HepG2 (cell line): ENCODE results near the gene SUSD6. TPM values are rescaled to one million over a fixed set of nuclear protein-coding genes. Genes with fewer than 3 reads are reported as not detected.

Experiments
- IRF2 ChIP-seq: IDR thresholded peaks from 2 replicates; pipeline ENCODE4 v1.6.1; 2018; ENCODE audit warnings: missing genetic modification reagents, missing compliant biosample characterization
- RFX1 ChIP-seq: fragments of 450-650 bp; IDR thresholded peaks from 2 replicates; pipeline ENCODE4 v1.6.1; 2017
- SMAD3 ChIP-seq: sonication (generic); formaldehyde crosslinking; IDR thresholded peaks from 2 replicates; pipeline ENCODE4 v1.4.0; 2020; ENCODE audit warnings: missing genetic modification reagents
- ZNF251 ChIP-seq: sonication (generic); formaldehyde crosslinking; IDR thresholded peaks from 2 replicates; pipeline ENCODE4 v1.9.0; 2021; ENCODE audit warnings: mild to moderate bottlenecking, missing genetic modification reagents
- ZSCAN30 ChIP-seq: sonication (generic); formaldehyde crosslinking; IDR thresholded peaks from 2 replicates; pipeline ENCODE4 v1.5.0; 2020; ENCODE audit warnings: mild to moderate bottlenecking, missing genetic modification reagents
- polyA plus RNA-seq, 8 experiments: library from polyadenylated mRNA; depleted of rRNA in 3 of 8; stranded (reverse) in 7 of 8; unstranded in 1 of 8; fragments of >200 nt; fragmentation: Illumina TruSeq in 4 of 8; extraction: Trizol in 4 of 8; gene quantifications; 2 replicates each; pipeline versions ENCODE4 v1.2.1 to v1.2.3, GENCODE V29; 2011 to 2016; ENCODE audit warnings: low read depth in 4 of 8, missing spikeins in 1 of 8, mixed read lengths in 1 of 8; ENCODE audit not compliant: insufficient read depth in 1 of 8
- total RNA-seq, 5 experiments: library from RNA; depleted of rRNA; stranded (reverse); fragments of >200 nt; fragmentation: Illumina TruSeq; extraction: Trizol; gene quantifications; 2 replicates each; pipeline ENCODE4 v1.2.3, GENCODE V29; 2016; ENCODE audit warnings: low read depth in 1 of 5
- TF ChIP-seq, protein P1 (sequence below): sonication (generic); formaldehyde crosslinking; IDR thresholded peaks from 2 replicates; pipeline ENCODE4 v1.4.0; 2020; ENCODE audit warnings: mild to moderate bottlenecking, missing genetic modification reagents
- TF ChIP-seq, protein P2 (sequence below): sonication (generic); formaldehyde crosslinking; IDR thresholded peaks from 2 replicates; pipeline ENCODE4 v1.4.0; 2020; ENCODE audit warnings: missing genetic modification reagents

The SUSD6 gene
- total and polyA plus RNA-seq, 2 of the 13 experiments (the other 11 are each of a cell fraction or from before 2014, with no cell fraction given): 7.2 to 7.4 TPM

DNA sequence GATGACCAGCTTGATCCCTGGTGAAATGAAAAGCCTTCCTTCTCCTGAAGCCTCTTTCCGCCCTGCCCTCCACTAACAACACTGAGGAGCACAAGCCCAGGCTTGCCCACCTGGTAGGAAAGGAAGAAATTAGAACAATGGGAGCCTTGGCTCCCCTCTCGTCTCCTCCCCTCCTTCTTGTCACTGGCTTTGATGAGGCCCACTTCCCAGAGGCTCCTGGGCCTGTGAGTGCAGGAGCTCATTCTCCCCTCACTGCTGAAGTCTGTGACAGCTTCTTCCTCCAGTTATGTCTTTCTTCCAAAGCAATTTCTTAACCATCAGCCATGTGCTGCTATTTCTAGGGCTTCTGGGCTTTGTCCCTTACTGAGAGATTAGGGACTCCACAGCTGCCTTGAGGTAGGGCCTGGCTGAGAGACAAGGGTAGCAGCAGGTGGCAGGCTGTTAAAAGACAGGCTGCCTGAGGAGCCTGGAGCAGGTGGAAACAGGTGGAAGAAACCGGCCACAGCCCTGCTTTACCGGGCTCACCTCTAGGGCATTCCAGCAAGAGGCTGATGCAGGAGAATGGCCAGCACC, 101.9 kb downstream of the SUSD6 start (continued):
- TF ChIP-seq ZSCAN30 (no peak), RFX1 (no peak), SMAD3 (CRISPR knock-in tag) (no peak), ZNF251 (no peak), IRF2 (CRISPR knock-in tag) (no peak)
- TF ChIP-seq, protein P1, sequence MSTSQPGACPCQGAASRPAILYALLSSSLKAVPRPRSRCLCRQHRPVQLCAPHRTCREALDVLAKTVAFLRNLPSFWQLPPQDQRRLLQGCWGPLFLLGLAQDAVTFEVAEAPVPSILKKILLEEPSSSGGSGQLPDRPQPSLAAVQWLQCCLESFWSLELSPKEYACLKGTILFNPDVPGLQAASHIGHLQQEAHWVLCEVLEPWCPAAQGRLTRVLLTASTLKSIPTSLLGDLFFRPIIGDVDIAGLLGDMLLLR (CRISPR knock-in tag): no peak
- TF ChIP-seq, protein P2, sequence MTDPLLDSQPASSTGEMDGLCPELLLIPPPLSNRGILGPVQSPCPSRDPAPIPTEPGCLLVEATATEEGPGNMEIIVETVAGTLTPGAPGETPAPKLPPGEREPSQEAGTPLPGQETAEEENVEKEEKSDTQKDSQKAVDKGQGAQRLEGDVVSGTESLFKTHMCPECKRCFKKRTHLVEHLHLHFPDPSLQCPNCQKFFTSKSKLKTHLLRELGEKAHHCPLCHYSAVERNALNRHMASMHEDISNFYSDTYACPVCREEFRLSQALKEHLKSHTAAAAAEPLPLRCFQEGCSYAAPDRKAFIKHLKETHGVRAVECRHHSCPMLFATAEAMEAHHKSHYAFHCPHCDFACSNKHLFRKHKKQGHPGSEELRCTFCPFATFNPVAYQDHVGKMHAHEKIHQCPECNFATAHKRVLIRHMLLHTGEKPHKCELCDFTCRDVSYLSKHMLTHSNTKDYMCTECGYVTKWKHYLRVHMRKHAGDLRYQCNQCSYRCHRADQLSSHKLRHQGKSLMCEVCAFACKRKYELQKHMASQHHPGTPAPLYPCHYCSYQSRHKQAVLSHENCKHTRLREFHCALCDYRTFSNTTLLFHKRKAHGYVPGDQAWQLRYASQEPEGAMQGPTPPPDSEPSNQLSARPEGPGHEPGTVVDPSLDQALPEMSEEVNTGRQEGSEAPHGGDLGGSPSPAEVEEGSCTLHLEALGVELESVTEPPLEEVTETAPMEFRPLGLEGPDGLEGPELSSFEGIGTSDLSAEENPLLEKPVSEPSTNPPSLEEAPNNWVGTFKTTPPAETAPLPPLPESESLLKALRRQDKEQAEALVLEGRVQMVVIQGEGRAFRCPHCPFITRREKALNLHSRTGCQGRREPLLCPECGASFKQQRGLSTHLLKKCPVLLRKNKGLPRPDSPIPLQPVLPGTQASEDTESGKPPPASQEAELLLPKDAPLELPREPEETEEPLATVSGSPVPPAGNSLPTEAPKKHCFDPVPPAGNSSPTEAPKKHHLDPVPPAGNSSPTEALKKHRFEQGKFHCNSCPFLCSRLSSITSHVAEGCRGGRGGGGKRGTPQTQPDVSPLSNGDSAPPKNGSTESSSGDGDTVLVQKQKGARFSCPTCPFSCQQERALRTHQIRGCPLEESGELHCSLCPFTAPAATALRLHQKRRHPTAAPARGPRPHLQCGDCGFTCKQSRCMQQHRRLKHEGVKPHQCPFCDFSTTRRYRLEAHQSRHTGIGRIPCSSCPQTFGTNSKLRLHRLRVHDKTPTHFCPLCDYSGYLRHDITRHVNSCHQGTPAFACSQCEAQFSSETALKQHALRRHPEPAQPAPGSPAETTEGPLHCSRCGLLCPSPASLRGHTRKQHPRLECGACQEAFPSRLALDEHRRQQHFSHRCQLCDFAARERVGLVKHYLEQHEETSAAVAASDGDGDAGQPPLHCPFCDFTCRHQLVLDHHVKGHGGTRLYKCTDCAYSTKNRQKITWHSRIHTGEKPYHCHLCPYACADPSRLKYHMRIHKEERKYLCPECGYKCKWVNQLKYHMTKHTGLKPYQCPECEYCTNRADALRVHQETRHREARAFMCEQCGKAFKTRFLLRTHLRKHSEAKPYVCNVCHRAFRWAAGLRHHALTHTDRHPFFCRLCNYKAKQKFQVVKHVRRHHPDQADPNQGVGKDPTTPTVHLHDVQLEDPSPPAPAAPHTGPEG: no peak
